ENCODE results near the gene POU2F3.

Gene POU2F3

GRCh38 chr11:120281143-120281795, 41.3 kb downstream of the POU2F3 start:
- Histone ChIP-seq H3K36me3 (ENCODE audit: control insufficient read depth in 1 of 2, insufficient read depth in 2 of 2, low read length in 2 of 2) (no peaks in the 10 kb centered on the region), H2BK120ac (ENCODE audit: insufficient read depth, low read length, poor library complexity) (peak overlapping the region; percentile 61), H3K9me3 (ENCODE audit: insufficient read depth, low read depth, low read length) (no peaks in the 10 kb centered on the region), H4K12ac (ENCODE audit: low read depth, low read length) (no peak overlapping the region), H4K91ac (ENCODE audit: low read depth, low read length) (peak overlapping the region; percentile 67), H2BK5ac (ENCODE audit: low read depth, low read length, poor library complexity) (peak overlapping the region; percentile 74), H2BK12ac (ENCODE audit: low read length) (peak overlapping the region; percentile 66), H3K79me2 (ENCODE audit: control insufficient read depth, insufficient read depth, low read length, poor library complexity) (no peaks in the 10 kb centered on the region), H3K4me1 (ENCODE audit: control insufficient read depth in 1 of 2, insufficient read depth in 2 of 2, low read length in 2 of 2) (peaks cover 20 to 26% of the 10 kb centered on the region in 2 experiments), H3K27me3 (ENCODE audit: insufficient read depth, low read length) (no peaks in the 10 kb centered on the region), H2AK5ac (ENCODE audit: low read length) (peak overlapping the region; percentile 20), H3K14ac (ENCODE audit: low read length) (peak overlapping the region; percentile 33), H2AFZ (ENCODE audit: insufficient read depth, low read length, poor library complexity) (no peak overlapping the region), H3K18ac (ENCODE audit: low read length) (peak overlapping the region; percentile 4), H3K79me1 (ENCODE audit: low read length) (peaks cover 16% of the 10 kb centered on the region), H3K4me3 (ENCODE audit: low read depth, low read length) (no peak overlapping the region), H3K4me2 (ENCODE audit: low read length) (peak overlapping the region; percentile 34), H3K4ac (ENCODE audit: low read depth, low read length) (no peak overlapping the region), H3K27ac (ENCODE audit: low read depth, low read length) (peak overlapping the region; percentile 86), H4K8ac (ENCODE audit: low read depth, low read length) (peak overlapping the region; percentile 33), H3K23ac (ENCODE audit: low read length) (no peak overlapping the region), H3K9ac (ENCODE audit: low read length) (no peak overlapping the region)
- no peak for DNase-seq
- no CpG with 5 or more reads among the region's 7 CpGs for WGBS (ENCODE audit: extremely low coverage, insufficient coverage, insufficient read length)

- no peak overlapping the region for H3K14ac ChIP-seq (ENCODE audit: low read length)
- no peak overlapping the region for H2BK120ac ChIP-seq (ENCODE audit: insufficient read depth, low read length, poor library complexity)
- no peak overlapping the region for H3K27ac ChIP-seq (ENCODE audit: low read depth, low read length)
- no peaks in the 10 kb centered on the region for H3K27me3 ChIP-seq (ENCODE audit: insufficient read depth, low read length)
- no peak overlapping the region for H2BK12ac ChIP-seq (ENCODE audit: low read length)
- no peak overlapping the region for H3K4me3 ChIP-seq (ENCODE audit: low read depth, low read length)
- no peak overlapping the region for H3K9ac ChIP-seq (ENCODE audit: low read length)
- DNase-seq: no peak
- no peak overlapping the region for H3K4me2 ChIP-seq (ENCODE audit: low read length)
- peaks cover 20 to 30% of the 10 kb centered on the region in 2 experiments for H3K4me1 ChIP-seq (ENCODE audit: control insufficient read depth in 1 of 2, insufficient read depth in 2 of 2, low read length in 2 of 2)
- H2BK5ac ChIP-seq (ENCODE audit: low read depth, low read length, poor library complexity): no peak overlapping the region
- H4K8ac ChIP-seq (ENCODE audit: low read depth, low read length): no peak overlapping the region
- no peaks in the 10 kb centered on the region for H3K36me3 ChIP-seq (ENCODE audit: control insufficient read depth in 1 of 2, insufficient read depth in 2 of 2, low read length in 2 of 2)
- H3K79me2 ChIP-seq (ENCODE audit: control insufficient read depth, insufficient read depth, low read length, poor library complexity): no peaks in the 10 kb centered on the region
- peaks cover 16% of the 10 kb centered on the region for H3K79me1 ChIP-seq (ENCODE audit: low read length)
- no peaks in the 10 kb centered on the region for H3K9me3 ChIP-seq (ENCODE audit: insufficient read depth, low read depth, low read length)
- no peak overlapping the region for H4K12ac ChIP-seq (ENCODE audit: low read depth, low read length)
- H2AFZ ChIP-seq (ENCODE audit: insufficient read depth, low read length, poor library complexity): no peak overlapping the region
- H3K4ac ChIP-seq (ENCODE audit: low read depth, low read length): no peak overlapping the region
- no peak overlapping the region for H2AK5ac ChIP-seq (ENCODE audit: low read length)
- no peak overlapping the region for H3K23ac ChIP-seq (ENCODE audit: low read length)
- no peak overlapping the region for H3K18ac ChIP-seq (ENCODE audit: low read length)
- peak overlapping the region; percentile 7 for H4K91ac ChIP-seq (ENCODE audit: low read depth, low read length)
- WGBS (ENCODE audit: extremely low coverage, insufficient coverage, insufficient read length): no CpG with 5 or more reads among the region's 2 CpGs
These were observed 43.2 kb downstream of the POU2F3 start for GRCh38 chr11:120283124-120283523.

GRCh38 chr11:120284272-120284671, 44.3 kb downstream of the POU2F3 start:
- WGBS (ENCODE audit: extremely low coverage, insufficient coverage, insufficient read length): no CpG with 5 or more reads among the region's 6 CpGs
- Histone ChIP-seq H3K9me3 (ENCODE audit: insufficient read depth, low read depth, low read length) (no peaks in the 10 kb centered on the region), H3K14ac (ENCODE audit: low read length) (no peak overlapping the region), H3K79me2 (ENCODE audit: control insufficient read depth, insufficient read depth, low read length, poor library complexity) (no peaks in the 10 kb centered on the region), H3K36me3 (ENCODE audit: control insufficient read depth in 1 of 2, insufficient read depth in 2 of 2, low read length in 2 of 2) (no peaks in the 10 kb centered on the region), H3K79me1 (ENCODE audit: low read length) (peaks cover 16% of the 10 kb centered on the region), H3K4ac (ENCODE audit: low read depth, low read length) (no peak overlapping the region), H4K8ac (ENCODE audit: low read depth, low read length) (no peak overlapping the region), H4K91ac (ENCODE audit: low read depth, low read length) (no peak overlapping the region), H3K4me2 (ENCODE audit: low read length) (no peak overlapping the region), H3K23ac (ENCODE audit: low read length) (no peak overlapping the region), H3K4me3 (ENCODE audit: low read depth, low read length) (no peak overlapping the region), H3K27ac (ENCODE audit: low read depth, low read length) (no peak overlapping the region), H3K27me3 (ENCODE audit: insufficient read depth, low read length) (no peaks in the 10 kb centered on the region), H3K9ac (ENCODE audit: low read length) (no peak overlapping the region), H2BK5ac (ENCODE audit: low read depth, low read length, poor library complexity) (no peak overlapping the region), H2AK5ac (ENCODE audit: low read length) (no peak overlapping the region), H2BK12ac (ENCODE audit: low read length) (no peak overlapping the region), H4K12ac (ENCODE audit: low read depth, low read length) (no peak overlapping the region), H3K18ac (ENCODE audit: low read length) (no peak overlapping the region), H2BK120ac (ENCODE audit: insufficient read depth, low read length, poor library complexity) (no peak overlapping the region), H2AFZ (ENCODE audit: insufficient read depth, low read length, poor library complexity) (no peak overlapping the region), H3K4me1 (ENCODE audit: control insufficient read depth in 1 of 2, insufficient read depth in 2 of 2, low read length in 2 of 2) (peaks cover 20 to 30% of the 10 kb centered on the region in 2 experiments)
- DNase-seq: no peak

- Histone ChIP-seq H3K4me1 (ENCODE audit: control insufficient read depth in 1 of 2, insufficient read depth in 2 of 2, low read length in 2 of 2) (peaks cover 14 to 21% of the 10 kb centered on the region in 2 experiments), H3K27me3 (ENCODE audit: insufficient read depth, low read length) (no peaks in the 10 kb centered on the region), H3K9me3 (ENCODE audit: insufficient read depth, low read depth, low read length) (no peaks in the 10 kb centered on the region), H2BK5ac (ENCODE audit: low read depth, low read length, poor library complexity) (no peak overlapping the region), H3K23ac (ENCODE audit: low read length) (no peak overlapping the region), H3K4me3 (ENCODE audit: low read depth, low read length) (no peak overlapping the region), H2AK5ac (ENCODE audit: low read length) (no peak overlapping the region), H4K12ac (ENCODE audit: low read depth, low read length) (no peak overlapping the region), H3K79me2 (ENCODE audit: control insufficient read depth, insufficient read depth, low read length, poor library complexity) (no peaks in the 10 kb centered on the region), H2AFZ (ENCODE audit: insufficient read depth, low read length, poor library complexity) (no peak overlapping the region), H2BK120ac (ENCODE audit: insufficient read depth, low read length, poor library complexity) (no peak overlapping the region), H4K91ac (ENCODE audit: low read depth, low read length) (peak overlapping the region; percentile 11), H3K4ac (ENCODE audit: low read depth, low read length) (no peak overlapping the region), H3K36me3 (ENCODE audit: control insufficient read depth in 1 of 2, insufficient read depth in 2 of 2, low read length in 2 of 2) (no peaks in the 10 kb centered on the region), H3K18ac (ENCODE audit: low read length) (no peak overlapping the region), H3K27ac (ENCODE audit: low read depth, low read length) (no peak overlapping the region), H3K79me1 (ENCODE audit: low read length) (peaks cover 14% of the 10 kb centered on the region), H3K14ac (ENCODE audit: low read length) (no peak overlapping the region), H3K9ac (ENCODE audit: low read length) (peak overlapping the region; percentile 7), H3K4me2 (ENCODE audit: low read length) (no peak overlapping the region), H4K8ac (ENCODE audit: low read depth, low read length) (no peak overlapping the region), H2BK12ac (ENCODE audit: low read length) (no peak overlapping the region)
- DNase-seq: no peak
- no CpG with 5 or more reads among the region's 4 CpGs for WGBS (ENCODE audit: extremely low coverage, insufficient coverage, insufficient read length)
These were observed 45.3 kb downstream of the POU2F3 start for GRCh38 chr11:120285256-120285655.
